Epithelial cell of esophagus (primary cell): ENCODE measurements around the gene JAG1.
"Not testable (repeated sequence)": the region's sequence is repeated elsewhere in the genome, so short reads cannot be mapped to it uniquely, and the experiment has no call there.

ENCODE experiments used
- DNase-seq: peaks from one replicate; pipeline ENCODE4 v3.0.0; 2010; ENCODE audit warnings: low read depth
- H3K4me3 ChIP-seq: 2 replicates; pipeline ENCODE4 v1.5.1; 2011; ENCODE audit warnings: mild to moderate bottlenecking, low read length, control low read depth
- TF ChIP-seq, protein P1 (sequence below): IDR thresholded peaks from 2 replicates; pipeline ENCODE4 v1.5.1; 2011; ENCODE audit warnings: low read depth, mild to moderate bottlenecking, low read length, control low read depth, inconsistent platforms; ENCODE audit not compliant: insufficient read depth; ENCODE audit errors: missing control alignments

JAG1 gene

DNA sequence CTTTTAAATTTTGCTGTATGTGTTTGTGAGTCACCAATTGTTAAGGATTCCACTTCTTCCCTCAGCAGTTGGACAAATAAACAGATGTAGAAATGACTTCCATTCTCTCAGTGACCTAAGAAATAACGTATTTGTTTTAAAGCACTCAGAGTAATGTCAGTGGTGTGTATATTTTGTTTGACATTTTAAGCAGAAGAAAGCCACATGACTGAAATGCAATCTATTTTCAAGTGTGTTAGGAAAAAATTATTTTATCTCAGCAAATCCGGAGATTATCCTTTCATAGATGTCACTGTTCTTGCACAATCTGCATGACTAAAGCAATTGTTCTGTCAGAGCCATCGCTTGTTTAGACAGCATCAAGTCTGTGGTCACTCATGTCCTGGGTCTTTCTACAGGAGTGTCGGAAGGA lies 77.1 kb downstream of the JAG1 start:
- DNase-seq: peak; percentile 83
- H3K4me3 ChIP-seq: no peak overlapping the region
- TF ChIP-seq, protein P1, sequence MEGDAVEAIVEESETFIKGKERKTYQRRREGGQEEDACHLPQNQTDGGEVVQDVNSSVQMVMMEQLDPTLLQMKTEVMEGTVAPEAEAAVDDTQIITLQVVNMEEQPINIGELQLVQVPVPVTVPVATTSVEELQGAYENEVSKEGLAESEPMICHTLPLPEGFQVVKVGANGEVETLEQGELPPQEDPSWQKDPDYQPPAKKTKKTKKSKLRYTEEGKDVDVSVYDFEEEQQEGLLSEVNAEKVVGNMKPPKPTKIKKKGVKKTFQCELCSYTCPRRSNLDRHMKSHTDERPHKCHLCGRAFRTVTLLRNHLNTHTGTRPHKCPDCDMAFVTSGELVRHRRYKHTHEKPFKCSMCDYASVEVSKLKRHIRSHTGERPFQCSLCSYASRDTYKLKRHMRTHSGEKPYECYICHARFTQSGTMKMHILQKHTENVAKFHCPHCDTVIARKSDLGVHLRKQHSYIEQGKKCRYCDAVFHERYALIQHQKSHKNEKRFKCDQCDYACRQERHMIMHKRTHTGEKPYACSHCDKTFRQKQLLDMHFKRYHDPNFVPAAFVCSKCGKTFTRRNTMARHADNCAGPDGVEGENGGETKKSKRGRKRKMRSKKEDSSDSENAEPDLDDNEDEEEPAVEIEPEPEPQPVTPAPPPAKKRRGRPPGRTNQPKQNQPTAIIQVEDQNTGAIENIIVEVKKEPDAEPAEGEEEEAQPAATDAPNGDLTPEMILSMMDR: no peak

DNA sequence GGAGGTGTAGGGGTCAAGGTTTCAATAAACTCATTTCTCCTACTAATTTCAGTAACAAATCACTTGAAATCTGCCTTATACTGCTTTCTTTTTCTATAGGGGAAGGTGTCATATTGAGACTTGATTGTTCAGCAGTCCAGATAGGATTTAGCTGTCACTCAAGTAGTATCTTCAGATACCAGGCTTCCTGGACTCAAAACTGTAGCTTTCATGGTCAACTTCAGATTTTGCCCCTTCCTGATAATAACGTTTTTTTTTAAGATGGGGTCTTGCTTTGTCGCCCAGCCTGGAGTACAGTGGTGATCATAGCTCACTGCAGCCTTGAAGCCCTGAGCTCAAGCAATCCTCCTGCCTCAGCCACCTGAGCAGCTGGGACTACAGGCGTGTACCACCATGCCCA lies 77.8 kb downstream of the JAG1 start:
- H3K4me3 ChIP-seq: no peak overlapping the region

DNA sequence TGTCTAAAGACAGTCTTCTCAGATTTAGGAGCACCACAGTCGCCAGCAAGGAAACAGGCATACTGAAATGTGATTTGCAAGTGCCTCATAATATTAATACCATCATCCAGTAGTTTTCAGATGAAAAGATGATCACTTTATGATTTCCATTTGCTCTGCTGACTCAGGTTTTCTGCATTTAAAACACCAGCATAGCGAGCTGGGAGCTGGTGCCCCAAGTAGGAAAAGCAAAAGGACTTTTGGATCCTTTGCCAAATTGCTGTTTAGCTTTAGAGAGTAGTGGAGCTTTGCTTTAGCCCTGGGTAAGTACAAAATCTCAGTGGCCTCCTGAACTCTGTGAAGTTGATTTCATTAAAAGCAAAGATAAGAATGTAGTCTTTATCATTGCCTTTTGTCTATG lies 78.5 kb downstream of the JAG1 start:
- no peak for DNase-seq
- TF ChIP-seq, protein P1: no peak
- H3K4me3 ChIP-seq: no peak overlapping the region

More for the DNA sequence above, 77.8 kb downstream of the JAG1 start:
- DNase-seq: no peak
- TF ChIP-seq, protein P1: no peak

DNA sequence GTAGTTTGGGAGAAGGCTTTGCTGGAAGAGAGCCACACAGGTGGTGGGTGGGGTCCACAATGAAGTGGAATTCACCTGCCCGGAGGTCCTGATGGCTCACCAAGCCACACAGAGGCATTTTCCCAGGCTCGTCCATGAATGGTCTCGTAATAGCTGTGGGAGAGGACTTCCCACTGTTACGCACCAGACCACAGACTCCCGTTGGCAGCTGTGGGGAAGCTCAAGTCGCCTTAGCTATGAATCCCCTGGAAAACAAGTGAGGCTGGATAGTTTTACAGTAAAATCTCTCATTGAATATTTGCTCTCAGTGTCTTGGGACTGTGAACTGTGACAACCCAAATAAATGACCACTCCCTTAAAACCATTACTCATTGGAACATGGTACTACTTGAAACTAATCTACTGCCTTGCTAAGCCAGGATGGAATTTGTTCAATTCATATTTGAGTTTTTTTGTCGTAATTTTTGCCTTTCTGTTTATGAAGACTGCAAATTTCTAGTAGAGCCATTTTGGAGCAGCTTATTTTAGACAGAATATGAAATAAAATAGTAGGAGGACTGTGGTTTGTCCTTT lies 79.4 kb downstream of the JAG1 start:
- no peak overlapping the region for H3K4me3 ChIP-seq
- TF ChIP-seq, protein P1: no peak
- peak; percentile 84 for DNase-seq

DNA sequence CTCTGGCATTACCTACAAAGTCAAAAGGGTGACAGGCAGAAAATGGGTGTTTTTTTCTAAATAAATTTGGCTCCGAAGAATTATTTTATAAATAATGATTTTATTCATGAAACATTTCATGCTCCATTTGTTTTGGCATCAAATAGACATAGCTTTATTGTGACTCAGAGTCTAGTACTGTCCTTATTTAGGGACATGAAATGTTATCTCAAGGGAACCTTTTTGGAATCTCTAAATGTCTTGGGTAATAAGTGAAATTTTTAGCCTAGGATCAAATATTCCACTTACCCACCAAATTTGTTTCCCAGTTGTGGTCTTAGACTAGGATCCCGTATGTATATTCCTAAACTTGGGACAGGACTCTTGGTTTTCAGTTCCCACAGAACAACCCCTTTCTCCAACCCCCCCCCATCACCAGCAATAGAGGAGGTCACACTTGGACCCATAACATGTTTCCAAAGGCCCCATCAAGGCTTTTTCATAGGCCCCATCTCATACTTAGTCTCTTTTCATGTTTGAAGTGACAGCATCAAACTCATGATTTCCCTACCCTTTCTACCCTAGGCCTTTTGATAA lies 81.8 kb downstream of the JAG1 start:
- H3K4me3 ChIP-seq: no peak overlapping the region
- no peak for DNase-seq
- TF ChIP-seq, protein P1: no peak

DNA sequence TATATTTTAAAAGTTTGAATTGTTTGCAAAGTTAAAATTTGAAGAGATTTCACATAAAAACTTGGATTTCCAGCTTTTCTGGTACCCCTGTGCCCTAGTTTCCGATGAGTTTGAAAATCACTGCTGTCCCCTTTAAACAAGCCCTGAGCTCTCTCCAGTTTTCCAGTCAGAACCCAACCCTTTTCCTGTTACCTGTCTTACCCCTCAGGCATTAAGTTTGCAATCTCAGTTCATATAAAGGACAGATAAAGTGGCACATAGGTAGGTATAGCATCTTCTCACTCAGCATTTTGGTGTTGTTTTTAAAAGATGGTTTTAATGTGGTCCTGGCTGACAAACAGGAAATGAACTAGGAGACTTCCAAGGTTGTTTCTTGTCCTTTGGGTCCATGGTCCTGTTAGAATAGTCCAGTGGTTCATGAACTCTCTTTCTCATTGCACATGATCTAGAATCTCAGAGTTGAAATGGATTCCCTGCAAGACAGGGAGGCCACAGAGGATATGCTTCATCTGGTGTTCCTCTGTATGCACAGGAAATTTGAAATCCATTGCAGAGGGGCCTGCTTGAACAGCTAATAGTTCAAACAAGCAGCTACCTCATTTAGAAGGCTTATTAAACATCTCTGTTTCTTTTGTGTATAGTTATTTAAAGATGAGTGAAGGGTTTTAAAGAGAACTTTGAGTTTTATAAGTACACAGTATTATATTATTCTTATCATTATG lies 82.7 kb downstream of the JAG1 start:
- DNase-seq: peak; percentile 72
- H3K4me3 ChIP-seq: no peak overlapping the region
- TF ChIP-seq, protein P1: no peak

DNA sequence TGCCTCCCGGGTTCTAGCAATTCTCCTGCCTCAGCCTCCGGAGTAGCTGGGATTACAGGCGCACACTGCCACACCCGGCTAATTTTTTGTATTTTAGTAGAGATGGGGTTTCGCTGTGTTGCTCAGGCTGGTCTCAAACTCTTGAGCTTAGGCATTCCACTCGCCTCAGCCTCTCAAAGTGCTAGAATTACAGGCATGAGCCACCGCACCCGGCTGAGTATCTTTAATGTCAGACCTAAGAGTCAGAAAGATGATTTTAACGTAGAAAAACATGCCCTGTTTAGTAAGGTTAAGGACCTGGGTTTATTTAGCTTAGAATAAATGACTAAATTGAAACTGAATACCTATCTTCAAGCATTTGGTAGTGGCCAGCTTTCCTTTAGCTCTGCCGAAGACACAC lies 83.4 kb downstream of the JAG1 start:
- DNase-seq, H3K4me3 ChIP-seq: not testable (repeated sequence)
